ENCODE results near the gene TNFRSF1B. TPM values are rescaled to one million over a fixed set of nuclear protein-coding genes. Genes with fewer than 3 reads are reported as not detected.

Gene TNFRSF1B
- polyA plus RNA-seq, 1 donor (not counting 4 experiments of a cell fraction or from before 2014, with no cell fraction given), result 0.04 TPM

GRCh38 chr1:12191242-12192032 lies 24.6 kb downstream of the TNFRSF1B start:
- H3K9me1 ChIP-seq (ENCODE audit: control insufficient read depth, extremely low read depth, insufficient read depth, low read length), result no peaks in the 10 kb centered on the region
- no peak overlapping the region for H3K27ac ChIP-seq (ENCODE audit: control insufficient read depth, insufficient read depth, low read length)
- H3K4me2 ChIP-seq (ENCODE audit: control insufficient read depth, extremely low read depth, insufficient read depth, low read depth, low read length), result no peak overlapping the region
- H3K79me2 ChIP-seq (ENCODE audit: control insufficient read depth, insufficient read depth, low read length), result no peaks in the 10 kb centered on the region
- dilution Hi-C loops (cut with MboI; ENCODE audit: extremely low pct_ligation_motif_present, low sequenced_read_pairs), result no loop called here
- DNase-seq (ENCODE audit: low read depth, low spot score), result no peak
- H2AFZ ChIP-seq (ENCODE audit: control insufficient read depth, low read length), result no peak overlapping the region
- no peak overlapping the region for H3K4me3 ChIP-seq (ENCODE audit: control insufficient read depth in 2 of 3, extremely low read depth in 1 of 3, insufficient read depth in 2 of 3, low read depth in 1 of 3, low read length in 3 of 3)
- H3K4me1 ChIP-seq (ENCODE audit: control insufficient read depth, extremely low read depth, insufficient read depth, low read length), result no peaks in the 10 kb centered on the region
- H3K9me3 ChIP-seq (ENCODE audit: control insufficient read depth, low read depth, low read length), result no peaks in the 10 kb centered on the region
- no peaks in the 10 kb centered on the region for H4K20me1 ChIP-seq (ENCODE audit: control insufficient read depth, extremely low read depth, insufficient read depth, low read length)
- H3K9ac ChIP-seq (ENCODE audit: control insufficient read depth, extremely low read depth, insufficient read depth, low read length), result no peak overlapping the region
- FAIRE-seq, result no peak
- H3K36me3 ChIP-seq (ENCODE audit: control insufficient read depth in 2 of 2, extremely low read depth in 1 of 2, insufficient read depth in 2 of 2, low read length in 2 of 2), result no peaks in the 10 kb centered on the region
- H3K27me3 ChIP-seq (ENCODE audit: control insufficient read depth, extremely low read depth, insufficient read depth, low read length), result peaks cover 33% of the 10 kb centered on the region
- TF ChIP-seq, protein P1, sequence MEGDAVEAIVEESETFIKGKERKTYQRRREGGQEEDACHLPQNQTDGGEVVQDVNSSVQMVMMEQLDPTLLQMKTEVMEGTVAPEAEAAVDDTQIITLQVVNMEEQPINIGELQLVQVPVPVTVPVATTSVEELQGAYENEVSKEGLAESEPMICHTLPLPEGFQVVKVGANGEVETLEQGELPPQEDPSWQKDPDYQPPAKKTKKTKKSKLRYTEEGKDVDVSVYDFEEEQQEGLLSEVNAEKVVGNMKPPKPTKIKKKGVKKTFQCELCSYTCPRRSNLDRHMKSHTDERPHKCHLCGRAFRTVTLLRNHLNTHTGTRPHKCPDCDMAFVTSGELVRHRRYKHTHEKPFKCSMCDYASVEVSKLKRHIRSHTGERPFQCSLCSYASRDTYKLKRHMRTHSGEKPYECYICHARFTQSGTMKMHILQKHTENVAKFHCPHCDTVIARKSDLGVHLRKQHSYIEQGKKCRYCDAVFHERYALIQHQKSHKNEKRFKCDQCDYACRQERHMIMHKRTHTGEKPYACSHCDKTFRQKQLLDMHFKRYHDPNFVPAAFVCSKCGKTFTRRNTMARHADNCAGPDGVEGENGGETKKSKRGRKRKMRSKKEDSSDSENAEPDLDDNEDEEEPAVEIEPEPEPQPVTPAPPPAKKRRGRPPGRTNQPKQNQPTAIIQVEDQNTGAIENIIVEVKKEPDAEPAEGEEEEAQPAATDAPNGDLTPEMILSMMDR (optimal IDR thresholded peaks at IDR 0.05 in 1 of 3, IDR thresholded peaks at IDR 0.05 in 1 of 3, conservative IDR thresholded peaks at IDR 0.05 in 1 of 3; ENCODE audit: extremely low read depth in 1 of 3, insufficient read depth in 2 of 3, low read length in 3 of 3), result no peak
- TF ChIP-seq EZH2 (IDR thresholded peaks at IDR 0.05; ENCODE audit: low read length), result no peak

DNA sequence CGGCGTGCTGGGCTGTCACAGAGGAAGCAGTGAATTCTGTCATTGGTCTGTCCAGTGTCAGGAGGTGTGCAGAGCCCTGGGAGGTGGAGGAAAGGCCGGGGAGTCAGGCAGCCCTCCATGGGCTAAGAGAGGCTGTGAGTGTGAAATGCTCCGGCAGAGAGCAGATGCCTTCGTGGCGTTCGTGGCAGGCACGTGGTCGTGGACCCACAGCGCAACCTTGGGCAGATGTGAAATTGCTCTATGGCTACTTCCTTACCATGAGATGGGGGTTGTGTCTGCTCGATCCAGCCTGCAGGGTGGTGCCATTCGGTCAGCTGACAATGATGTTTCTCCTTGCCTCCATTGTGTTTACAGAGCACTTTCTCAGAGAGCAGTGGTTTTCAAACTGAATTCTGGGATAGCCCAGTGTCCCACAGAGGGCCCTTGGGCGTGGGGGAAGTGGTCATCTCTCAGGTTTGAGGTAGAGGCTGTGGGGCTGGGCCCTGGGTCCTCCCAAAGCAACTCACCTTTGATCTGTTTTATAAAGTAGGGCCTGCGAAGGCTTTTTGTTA lies 27.9 kb downstream of the TNFRSF1B start:
- H3K27me3 ChIP-seq (ENCODE audit: control insufficient read depth, extremely low read depth, insufficient read depth, low read length), result peaks cover 14% of the 10 kb centered on the region
- no peak overlapping the region for H3K9ac ChIP-seq (ENCODE audit: control insufficient read depth, extremely low read depth, insufficient read depth, low read length)
- H3K36me3 ChIP-seq (ENCODE audit: control insufficient read depth in 2 of 2, extremely low read depth in 1 of 2, insufficient read depth in 2 of 2, low read length in 2 of 2), result no peaks in the 10 kb centered on the region
- DNase-seq (ENCODE audit: low read depth, low spot score) (no peak), FAIRE-seq (no peak)
- TF ChIP-seq EZH2 (IDR thresholded peaks at IDR 0.05; ENCODE audit: low read length), result no peak
- TF ChIP-seq, protein P1 (optimal IDR thresholded peaks at IDR 0.05 in 1 of 3, IDR thresholded peaks at IDR 0.05 in 1 of 3, conservative IDR thresholded peaks at IDR 0.05 in 1 of 3; ENCODE audit: extremely low read depth in 1 of 3, insufficient read depth in 2 of 3, low read length in 3 of 3), result no peak
- no peak overlapping the region for H3K27ac ChIP-seq (ENCODE audit: control insufficient read depth, insufficient read depth, low read length)
- no peak overlapping the region for H2AFZ ChIP-seq (ENCODE audit: control insufficient read depth, low read length)
- dilution Hi-C loops (cut with MboI; ENCODE audit: extremely low pct_ligation_motif_present, low sequenced_read_pairs), result no loop called here
- no peaks in the 10 kb centered on the region for H3K4me1 ChIP-seq (ENCODE audit: control insufficient read depth, extremely low read depth, insufficient read depth, low read length)
- no peaks in the 10 kb centered on the region for H3K9me3 ChIP-seq (ENCODE audit: control insufficient read depth, low read depth, low read length)
- no peaks in the 10 kb centered on the region for H3K9me1 ChIP-seq (ENCODE audit: control insufficient read depth, extremely low read depth, insufficient read depth, low read length)
- no peak overlapping the region for H3K4me3 ChIP-seq (ENCODE audit: control insufficient read depth in 2 of 3, extremely low read depth in 1 of 3, insufficient read depth in 2 of 3, low read depth in 1 of 3, low read length in 3 of 3)
- no peaks in the 10 kb centered on the region for H3K79me2 ChIP-seq (ENCODE audit: control insufficient read depth, insufficient read depth, low read length)
- H3K4me2 ChIP-seq (ENCODE audit: control insufficient read depth, extremely low read depth, insufficient read depth, low read depth, low read length), result no peak overlapping the region
- H4K20me1 ChIP-seq (ENCODE audit: control insufficient read depth, extremely low read depth, insufficient read depth, low read length), result no peaks in the 10 kb centered on the region

All from keratinocyte (primary cell).